Fibroblast of peridontal ligament (primary cell): ENCODE measurements around the gene TNPO1.
"Not testable (repeated sequence)": the region's sequence is repeated elsewhere in the genome, so short reads cannot be mapped to it uniquely, and the experiment has no call there.

Source experiments
- DNase-seq: peaks from one replicate; pipeline ENCODE4 v3.0.0-alpha.2; 2010; ENCODE audit errors: extremely low read depth

The TNPO1 gene

DNA sequence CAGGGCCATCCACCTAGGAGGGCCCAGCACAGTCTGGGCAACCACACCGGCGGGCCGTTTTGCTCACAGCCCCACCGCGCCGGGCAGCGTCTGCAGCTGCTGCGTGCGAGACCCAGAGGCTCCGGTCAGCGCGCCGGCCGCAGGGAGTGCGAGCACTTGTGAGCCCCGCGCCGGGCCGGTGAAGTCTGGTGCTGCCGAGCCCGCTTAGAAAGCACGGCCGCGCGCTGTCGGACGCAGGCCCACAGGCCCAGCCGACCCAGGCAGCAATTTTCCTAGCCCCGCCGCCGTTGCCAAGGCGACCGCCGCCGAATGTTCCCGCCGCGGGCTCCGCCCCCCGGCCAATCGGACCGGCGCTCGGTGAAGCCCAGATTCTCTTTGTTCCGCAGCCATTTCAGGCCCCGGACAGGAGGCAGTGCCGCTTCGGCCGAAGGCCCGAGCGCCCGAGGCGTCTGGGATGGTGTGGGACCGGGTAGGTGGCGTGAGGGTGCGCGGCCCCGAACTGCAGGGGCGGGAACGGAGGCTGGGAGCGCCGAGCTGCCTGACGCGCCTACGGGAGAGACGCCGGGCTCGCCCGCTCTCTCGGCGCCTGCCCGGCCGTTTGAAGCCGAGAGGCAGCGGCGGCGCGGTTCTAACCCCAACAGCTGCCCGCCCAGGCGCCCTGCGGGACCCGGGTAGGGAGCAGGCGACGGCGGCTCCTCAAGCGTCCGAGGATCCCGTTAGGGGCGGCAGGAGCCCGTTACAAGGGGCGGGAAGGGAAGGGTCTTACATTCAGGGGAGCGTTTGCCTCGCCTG is at the start of gene TNPO1:
TSS of gene TNPO1 (plus strand) at position 378 of the 792 bp plus-strand sequence. CDS start at position 455, 77 bp downstream.
- DNase-seq = peak; percentile 91

DNA sequence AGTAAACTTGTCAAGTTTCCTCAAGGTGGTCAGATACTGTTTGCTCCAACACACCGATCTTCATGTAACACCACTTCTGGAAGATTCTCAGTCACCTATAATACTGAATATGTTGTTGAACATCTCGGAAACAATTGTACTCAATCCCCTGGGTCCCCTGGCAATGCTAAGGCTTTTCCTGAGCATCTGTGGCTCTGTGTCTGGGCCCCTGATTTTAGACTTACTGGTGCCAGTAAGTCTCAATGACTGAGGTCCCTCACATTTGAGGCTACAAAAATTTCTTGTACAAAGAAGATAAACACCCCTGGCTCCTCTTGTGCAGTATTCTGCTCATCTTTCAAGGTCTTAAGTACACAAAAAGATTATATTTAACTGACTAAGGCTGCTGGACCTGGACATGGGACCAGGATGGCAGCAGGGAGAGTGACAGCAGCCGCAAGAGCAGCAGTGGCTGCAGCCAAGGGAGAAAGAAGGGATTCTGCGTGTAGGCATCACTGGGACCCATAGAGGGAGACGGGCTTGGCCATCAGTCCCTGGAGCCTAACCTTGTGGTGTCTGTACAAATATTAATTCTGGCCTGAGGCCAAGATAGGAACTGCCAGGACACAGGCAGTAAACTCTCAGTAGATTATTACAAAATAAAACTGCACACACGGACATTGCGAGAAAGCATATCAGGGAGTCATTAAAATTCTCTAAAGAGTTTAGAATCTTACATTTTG is 49.0 kb upstream of the TNPO1 start:
- DNase-seq = no peak

DNA sequence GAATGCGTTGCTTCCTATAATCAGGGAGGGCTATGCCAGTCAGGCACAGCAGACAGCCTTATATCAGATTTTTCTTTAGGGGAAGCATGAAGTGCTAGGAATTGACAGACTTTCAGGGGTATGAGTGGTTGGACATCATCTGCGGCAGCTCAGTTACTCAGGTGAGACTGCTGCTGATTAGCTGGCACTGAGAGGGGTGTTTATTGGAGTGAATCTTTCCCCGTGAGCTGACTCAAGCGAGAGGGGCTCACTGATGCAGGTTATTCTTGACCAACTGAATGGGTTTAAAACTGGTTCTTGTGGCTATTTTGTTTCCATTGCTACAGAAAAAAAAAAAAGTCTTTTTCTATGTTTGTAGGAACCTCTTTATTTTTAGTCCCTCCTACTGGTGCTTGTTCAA is 46.2 kb upstream of the TNPO1 start:
- DNase-seq = no peak

DNA sequence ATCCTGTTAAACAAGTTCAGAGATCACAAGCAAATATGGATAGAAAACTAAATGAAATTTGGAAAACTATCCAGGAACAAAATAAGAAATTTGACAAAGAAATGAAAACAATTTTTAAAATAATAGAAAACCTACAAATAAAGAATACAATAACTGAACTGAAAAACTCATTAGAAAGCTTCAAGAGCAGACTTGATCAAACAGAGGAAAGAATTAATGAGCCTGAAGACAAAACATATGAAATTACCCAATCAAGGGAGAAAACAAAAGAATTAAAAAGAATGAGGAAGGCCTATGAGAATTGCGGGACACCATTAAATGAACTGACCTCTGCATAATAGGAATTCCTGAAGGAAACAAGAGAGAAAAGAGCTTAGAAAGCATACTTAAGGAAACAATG is 39.8 kb upstream of the TNPO1 start:
- no peak for DNase-seq

DNA sequence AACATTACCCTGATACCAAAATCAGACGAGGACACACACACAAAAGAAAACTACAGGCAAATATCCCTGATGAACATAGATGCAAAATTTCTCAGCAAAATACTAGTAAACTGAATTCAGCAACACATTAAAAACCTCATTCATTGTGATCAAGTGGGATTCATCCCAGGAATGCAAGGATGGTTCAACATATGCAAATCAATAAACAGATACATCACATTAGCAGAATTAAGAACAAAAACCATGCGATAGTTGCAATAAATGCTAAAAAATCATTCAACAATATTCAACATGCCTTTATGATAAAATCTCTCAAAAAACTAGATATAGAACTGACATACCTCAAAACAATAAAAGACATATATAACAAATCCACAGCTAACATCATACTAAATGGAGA is 36.9 kb upstream of the TNPO1 start:
- no peak for DNase-seq

DNA sequence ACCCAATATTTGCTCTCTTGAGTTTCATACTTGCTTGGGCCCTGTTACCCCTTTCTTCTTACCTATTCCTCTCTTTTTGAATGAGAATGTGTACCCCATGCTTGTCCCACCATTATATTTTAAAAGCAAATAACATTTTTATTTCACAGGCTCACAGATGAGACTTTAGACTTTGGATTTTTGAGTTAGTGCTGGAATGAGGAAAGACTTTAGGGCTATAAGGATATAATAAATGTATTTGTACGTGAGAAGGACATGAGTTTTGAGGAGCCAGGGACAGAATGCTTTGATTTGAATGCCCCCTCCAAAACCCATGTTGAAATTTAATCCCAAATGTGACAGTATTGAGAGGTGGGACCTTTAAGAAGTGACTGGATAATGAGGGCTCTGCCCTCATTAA is 33.1 kb upstream of the TNPO1 start:
- no peak for DNase-seq

DNA sequence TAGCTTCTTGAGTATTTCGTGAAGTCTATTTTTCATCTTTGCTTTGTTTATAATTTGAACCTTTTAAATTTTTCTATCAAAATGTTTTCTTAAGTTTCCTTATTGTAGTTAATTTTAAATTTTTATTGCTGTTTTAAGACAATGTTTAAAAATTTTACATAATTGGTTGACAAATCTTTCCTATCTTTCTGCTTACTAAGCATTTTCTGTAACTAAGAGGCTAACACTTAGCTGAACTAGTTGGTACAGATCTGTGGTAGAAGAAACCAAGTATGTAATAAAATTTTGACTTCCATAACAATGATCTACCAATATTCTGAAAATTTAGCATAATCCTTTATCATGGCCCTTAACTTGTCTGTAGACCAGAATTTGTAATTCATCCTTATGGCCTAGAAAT is 32.3 kb upstream of the TNPO1 start:
- DNase-seq = no peak

DNA sequence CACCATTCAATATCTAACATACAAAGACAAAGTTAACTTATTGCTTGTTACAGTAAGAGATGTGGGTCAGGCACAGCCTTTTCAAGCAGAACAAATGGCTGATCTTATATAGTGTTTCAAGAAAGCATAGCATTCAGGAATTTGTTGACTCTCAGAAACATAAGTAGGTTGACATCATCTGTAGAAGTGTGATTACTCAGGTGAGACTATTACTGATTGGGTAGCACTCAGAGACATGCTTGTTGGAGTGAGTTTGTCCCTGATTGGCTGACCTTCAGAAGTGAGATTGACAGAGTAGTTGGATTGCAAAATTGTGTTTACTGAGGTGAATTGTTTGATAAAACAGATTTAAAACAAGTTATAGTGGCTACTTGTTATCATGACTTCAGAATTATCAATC is 30.7 kb upstream of the TNPO1 start:
- DNase-seq = no peak

DNA sequence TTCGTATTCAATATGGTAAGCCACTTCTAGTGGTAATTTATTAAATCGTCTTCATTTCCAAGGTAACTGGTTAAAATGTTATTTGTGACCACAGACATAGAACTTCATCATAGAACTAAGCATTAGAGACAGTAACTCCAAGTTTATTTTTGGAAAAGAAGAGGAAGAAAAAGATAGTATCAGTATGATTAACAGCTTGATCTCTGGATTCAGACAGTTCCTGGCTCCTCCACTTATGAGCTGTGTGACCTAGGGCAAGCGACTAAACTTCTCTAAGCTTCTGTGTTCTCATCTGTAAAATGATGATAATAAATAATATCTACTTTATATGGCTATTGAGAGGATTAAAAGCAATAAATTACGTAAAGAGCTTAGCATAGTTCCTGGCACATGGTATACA is 29.8 kb upstream of the TNPO1 start:
- DNase-seq = no peak

DNA sequence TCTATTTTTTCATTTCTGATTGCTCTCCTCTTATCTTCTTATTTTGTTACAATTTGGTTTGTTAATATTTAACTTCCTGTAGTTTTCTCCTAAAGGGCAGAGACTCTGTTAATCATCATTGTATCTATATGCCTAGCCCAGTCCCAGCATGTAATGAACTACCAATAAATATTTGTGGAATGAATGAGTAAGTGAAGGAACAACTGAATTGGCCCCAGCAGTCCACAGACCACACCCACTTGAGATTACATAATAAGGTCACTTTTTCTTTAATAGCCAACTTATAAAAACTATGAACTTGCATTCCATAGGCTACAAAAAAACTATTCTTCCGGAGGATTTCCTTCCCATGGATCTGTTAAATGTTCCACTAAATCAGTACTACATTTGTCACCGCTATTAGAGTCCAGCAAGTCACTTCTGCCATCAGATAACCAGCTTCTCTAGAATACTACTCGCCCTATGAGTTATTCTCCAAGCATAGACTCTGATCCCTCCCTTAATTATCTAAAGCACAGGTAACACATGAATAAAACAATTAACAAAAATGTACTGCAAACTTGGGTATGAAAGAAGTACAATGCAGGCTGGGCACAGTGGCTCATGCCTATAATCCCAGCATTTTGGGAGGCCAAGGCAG is 27.5 kb upstream of the TNPO1 start:
- peak; percentile 38 for DNase-seq

DNA sequence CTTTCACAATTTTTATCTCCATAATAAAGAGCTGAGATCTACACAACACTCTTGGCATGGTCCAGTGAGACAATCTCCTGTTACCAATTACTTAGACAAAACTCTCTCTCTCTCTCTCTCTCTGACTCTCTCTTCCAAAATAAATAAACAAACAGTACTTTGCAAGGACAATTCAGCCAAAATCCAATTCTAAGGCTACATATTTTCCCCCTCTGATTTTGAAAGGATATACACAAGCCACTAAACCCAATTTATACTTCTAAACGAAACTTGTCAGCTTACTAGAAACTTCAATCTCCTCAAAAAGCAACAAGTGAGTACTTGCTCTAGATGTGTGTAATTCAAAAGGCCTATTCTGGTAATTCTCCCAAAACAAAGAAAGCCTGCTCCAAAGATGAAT is 26.3 kb upstream of the TNPO1 start:
- DNase-seq = peak; percentile 91

DNA sequence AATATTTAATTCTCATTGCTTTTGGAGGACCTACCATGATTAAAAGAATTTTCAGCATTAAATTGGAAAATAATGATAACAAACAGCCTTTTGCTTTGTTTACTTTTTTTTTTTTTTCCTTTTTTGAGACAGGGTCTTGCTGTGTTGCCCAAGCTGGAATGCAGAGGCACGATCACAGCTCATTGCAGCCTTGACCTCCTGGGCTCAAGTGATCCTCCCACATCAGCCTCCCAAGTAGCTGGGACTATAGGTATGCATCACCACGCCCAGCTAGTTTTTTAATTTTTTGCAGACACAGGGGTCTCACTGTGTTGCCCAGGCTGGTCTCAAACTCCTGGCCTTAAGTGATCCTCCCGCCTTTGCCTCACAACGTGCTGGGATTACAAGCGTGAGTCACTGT is 23.8 kb upstream of the TNPO1 start:
- DNase-seq = not testable (repeated sequence)

DNA sequence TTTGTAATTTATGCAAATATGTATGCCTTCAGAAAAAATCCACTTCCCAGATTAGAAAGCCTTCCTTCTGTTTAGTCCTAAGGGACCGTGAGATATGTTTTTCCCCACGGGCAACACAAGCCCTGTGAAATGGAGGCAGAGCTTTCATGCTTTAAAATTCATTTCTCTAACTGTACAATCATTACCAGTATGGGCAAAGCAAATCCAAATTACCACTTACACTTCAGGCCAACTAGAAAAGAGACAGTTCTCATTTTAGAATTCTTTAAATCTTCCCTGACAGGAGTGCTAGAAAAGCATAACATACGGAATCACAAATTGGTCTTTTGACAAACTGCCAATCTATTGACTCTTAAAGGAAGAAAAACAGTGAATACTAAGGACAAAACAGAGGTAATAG is 20.5 kb upstream of the TNPO1 start:
- DNase-seq = no peak

DNA sequence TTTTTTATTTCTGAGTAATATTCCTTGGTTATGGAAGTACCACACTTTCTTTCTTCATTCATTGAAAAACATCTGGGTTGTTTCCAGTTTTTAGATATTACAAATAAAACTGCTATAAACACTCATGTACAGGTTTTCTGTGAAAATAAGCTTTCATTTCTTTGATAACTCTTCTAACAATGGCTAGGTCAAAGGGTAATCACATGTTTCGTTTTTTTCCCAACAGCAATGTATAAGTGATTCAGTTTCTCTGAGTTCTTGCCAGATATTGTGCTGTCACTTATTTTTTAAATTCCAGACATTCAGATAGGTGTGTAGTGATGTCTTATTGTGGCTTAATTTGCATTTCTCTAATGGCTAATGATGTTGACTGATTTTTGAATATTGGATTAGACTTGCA is 16.7 kb upstream of the TNPO1 start:
- no peak for DNase-seq

DNA sequence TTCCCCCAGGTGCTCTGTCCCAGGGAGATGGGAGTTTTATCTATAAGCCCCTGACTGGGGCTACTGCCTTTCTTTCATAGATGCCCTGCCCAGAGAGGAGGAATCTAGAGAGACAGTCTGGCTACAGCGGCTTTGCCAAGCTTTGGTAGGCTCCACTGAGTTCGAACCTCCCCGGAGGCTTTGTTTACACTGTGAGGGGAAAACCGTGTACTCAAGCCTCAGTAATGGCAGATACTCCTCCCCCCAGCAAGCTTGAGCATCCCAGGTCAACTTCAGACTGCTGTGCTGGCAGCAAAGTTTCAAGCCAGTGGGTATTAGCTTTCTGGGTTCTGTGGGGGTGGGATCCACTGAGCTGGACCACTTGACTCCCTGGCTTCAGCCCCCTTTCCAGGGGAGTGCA is 7.8 kb upstream of the TNPO1 start:
- DNase-seq = not testable (repeated sequence)

DNA sequence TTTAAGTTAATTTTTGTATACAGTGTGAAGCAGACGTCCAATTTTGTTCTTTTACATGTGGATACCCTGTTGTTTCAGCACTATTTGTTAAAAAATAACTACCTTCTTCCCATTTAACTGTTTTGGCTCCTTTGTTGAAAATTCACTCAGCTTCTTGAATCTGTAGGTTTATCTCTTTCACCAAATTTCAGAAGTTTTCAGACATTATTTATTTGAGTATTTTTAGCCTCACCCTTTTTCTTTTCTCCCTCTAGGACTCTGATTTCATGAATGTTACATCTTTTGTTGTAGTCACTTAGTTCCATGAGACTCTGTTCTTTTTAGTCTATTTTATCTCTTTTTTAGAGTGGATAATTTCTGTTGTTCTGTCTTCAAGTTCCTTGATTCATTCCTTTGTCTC is 4.6 kb upstream of the TNPO1 start:
- no peak for DNase-seq

DNA sequence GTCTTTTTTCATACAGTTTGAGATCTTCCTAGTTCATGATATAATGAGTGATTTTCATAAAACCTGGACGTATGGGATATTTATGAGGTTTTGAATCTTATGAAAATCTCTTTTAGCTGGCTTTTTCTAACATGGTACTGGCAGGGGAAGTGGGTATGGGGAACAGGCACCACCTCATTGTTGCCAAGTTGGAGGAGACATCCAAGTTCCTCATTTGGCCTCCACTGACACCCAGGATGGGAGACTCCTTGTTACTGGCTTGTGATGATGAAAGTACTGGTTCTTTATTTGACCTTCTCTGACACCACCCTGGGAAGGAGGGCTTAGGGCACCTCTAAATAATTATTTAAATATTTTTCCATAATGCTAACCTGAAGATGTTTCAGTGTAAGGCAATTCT is 4.0 kb upstream of the TNPO1 start:
- no peak for DNase-seq

DNA sequence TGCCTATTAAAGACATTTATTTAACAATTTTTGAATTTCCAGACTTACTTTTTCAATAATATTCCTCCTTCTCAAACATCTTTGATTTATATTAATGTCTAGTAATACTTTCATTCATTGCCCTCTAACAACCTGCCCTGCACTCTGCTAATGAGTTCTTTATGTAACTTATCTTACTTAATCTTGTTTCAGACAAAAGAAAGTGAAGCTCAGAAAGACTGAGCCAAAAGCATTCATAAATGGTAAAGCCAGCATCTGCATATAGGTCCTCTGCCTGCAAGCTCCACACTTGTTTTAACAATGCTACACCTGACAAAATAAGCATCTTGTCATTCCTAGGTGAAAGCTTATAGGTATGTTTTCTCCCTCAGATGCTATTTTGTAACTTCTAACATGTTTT is 2.4 kb upstream of the TNPO1 start:
- no peak for DNase-seq

DNA sequence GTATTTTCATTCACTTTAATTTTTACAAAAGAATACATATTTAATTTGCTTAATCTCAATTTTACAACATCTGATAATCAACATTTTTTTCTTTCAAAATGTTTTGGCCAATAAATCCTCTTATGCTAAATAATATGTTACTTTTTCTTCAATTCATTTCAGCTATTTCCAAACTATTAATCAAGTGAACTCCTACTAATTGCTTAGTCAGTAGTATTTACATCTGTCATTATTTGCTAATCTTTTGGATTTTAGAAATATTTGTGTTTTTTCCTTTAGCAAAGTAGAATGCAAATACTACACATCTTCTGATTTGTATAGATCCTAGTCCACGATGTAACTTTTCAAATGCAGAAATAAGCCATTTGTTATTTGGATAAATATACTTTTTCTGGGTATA is 1.6 kb upstream of the TNPO1 start:
- DNase-seq = no peak

DNA sequence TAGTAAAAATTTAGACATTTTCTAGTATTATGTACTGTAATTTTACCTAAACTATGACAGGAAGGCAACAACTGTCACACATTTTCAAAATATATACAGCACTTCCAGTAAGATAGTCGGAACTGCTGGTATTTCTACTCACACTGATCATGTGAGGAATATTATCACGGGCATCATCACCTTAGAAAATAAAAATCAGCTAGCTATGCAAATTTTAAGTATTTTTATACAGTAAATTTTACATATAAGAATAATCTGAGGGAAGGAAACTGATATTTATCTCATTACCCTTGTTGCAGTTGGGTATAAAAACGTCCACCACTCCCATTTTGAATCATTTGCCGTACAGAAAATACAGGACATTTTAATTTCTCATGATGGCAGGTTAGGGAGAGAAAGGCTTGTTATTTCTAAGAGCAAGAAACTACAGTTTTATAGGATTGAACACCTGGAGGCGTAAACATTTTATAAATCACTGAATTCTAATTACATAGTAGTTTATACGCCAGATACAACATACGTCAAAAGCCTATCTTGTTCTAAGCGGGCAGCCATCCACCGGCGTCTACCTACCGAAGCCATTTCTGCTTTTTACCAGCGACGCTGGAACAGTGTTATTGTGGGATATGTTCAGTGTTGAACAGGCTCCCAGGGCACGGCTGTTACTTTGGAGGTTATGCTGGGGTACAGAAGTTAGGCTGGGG is 729 bp upstream of the TNPO1 start:
- DNase-seq = peak; percentile 55

DNA sequence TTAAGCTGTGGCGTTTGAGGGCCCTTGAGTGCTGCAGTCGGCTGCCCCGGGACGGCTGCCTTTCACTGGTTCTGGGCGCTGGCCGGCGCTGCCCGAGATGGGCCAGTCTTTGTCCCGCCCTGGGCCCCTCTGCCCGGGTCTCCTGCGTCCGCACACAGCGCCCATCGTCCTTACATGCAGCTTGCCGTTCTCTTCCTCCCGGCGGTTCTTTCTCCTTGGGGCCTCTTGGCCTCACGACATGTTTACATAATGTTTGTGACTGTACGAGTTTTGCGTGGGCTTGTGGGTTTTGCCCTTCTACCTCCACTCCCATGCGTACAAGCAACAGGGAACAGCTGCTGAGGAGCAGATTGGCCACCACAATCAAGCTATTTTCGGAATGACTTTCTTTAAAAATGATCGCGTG is 618 bp downstream of the TNPO1 start:
- DNase-seq = peak; percentile 71

DNA sequence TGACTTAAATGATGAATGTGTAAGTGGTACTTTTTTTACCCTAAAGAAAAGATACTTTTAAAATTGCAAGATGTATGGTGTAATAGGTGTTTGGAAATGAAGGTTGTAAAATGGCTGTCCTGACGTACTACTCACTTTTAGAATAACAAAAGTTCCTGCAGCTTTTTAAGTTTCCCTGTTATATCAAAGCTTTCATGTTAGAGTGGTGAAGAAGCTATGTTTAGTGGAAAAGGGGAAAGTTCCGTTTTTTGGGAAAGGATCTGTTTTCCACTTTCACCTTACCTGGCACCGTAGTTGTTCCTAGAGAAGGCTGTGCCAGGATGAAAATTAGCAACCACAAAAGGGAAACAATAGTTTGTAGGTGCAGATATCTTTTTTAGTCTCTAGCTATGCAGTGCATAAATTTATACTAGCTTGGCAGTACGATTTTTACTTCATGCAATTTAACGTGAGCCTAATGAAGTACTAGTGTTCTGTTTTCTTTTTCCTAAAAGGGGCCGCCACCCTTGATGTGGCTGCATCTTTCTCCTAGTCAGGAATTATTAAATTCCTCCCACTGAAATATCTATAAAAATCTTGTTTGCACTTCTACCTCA is 1.3 kb downstream of the TNPO1 start:
- DNase-seq = peak; percentile 41
